ENCODE measurements around the gene SUSD1.

SUSD1 gene

DNA sequence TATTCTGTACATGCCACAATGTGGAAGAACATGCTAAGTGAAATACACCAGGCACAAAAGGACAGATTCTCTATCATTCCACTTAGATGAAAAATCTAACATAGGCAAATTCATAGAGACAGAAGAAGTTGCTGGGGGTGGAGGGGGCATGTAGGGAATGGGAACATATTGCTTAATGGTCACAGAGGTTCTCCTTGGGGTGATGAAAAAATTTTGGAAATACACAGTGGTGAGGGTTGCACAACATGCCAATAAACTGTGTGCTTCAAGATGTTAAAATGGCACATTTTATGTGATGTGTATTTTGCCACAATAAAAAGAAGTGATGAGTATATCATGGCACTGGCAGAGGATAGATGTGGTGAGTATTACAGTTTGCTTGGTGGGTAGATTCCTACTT is 111.9 kb downstream of the SUSD1 start:
- no peak for DNase-seq

DNA sequence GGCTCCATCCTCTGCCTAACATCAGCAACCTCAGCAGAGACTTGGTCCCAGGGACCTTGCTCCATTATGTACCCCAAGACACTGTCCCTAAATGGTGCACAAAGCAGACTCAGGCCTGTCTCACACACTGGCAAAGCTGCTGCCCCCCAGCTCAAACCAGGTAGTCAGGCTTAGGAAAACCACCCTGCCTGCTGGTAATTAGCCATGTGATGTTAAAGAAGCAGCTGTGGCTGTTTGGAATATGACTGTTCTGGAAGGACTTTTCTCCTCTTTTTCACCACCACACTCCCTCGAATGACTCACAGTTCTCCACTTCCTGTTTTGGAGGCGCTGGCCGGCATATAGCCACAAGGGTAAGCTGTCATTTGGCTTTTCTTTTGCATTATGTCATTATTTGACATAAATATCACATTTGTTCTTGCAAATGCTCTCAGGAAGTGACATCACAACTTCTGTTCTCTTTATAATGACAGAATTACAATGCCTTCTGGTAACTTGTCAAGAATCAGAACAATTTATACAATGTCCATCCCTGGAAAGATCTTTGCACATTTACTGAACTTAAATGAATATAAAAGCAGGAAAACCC is 113.9 kb downstream of the SUSD1 start:
- no peak for DNase-seq

DNA sequence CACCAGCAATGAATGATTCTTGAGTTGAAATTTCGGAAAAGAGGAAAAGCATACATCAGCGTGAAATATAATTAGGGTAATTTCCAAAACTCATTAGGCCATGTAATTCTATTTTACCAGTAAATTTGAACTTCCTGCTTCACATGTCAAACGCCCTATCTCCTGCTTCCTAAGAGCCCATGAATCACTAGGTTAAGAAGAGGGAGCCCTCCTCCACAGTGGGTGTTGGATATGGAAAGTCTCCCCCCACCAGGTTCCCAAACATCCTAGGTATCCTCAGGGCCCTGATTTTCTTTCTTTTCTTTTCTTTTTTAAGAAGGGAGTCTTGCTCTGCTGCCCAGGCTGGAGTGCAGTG is 115.2 kb downstream of the SUSD1 start:
- DNase-seq, result no peak

DNA sequence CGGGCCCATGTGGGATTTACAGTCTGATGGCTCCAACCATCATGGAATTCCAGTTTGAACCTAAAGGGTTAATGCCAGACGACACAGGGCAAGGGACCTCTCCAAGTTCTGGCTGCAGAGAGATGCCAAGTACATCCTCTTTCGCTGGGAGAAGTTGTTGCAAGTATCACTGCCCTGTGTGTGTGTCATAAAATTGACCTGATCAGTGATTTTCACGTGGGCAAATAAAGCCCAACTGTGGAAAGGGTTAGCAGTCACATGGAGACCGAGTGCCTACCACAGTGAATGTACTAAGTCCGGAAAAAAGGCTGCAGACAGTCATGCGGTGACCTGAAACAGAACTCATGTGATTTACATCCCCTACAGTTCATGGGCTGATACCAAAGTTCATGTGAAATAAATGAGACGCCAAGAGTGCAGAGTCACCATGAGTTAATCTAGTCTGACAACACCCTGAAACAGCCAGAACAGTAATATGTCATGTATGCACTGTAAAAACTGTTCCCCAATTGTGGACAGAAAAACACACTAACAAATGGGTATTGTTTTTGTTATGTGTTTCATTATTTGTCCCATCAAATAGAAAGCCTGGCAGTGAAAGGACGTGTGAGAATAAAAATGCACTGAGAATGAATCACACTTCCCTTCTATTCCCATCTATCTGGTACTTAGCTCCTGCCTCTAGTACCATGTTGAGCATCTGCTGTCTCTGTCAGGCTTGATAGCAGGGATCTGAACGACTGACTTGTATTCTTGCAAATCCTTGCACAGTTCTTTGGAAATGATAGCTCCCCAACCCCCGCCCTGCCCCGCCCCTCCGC is 115.7 kb downstream of the SUSD1 start:
- no peak for DNase-seq

DNA sequence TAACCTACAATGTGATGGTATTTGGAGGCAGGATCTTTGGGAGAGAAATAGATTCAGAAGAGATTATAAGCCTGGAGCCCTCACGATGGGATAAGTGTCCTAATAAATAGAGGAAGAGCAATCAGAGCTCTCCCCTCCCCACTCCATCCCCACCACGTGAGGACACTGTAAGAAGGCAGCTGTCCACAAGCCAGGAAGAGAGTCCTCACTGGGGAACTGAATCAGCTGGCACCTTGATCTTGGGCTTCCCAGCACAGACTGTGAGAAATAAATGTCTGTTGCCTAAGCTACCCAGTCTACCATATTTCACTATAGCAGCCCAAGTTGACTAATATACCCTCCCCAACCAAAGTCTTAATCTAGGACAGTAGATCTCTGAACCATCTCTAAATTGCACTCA is 118.1 kb downstream of the SUSD1 start:
- no peak for DNase-seq

DNA sequence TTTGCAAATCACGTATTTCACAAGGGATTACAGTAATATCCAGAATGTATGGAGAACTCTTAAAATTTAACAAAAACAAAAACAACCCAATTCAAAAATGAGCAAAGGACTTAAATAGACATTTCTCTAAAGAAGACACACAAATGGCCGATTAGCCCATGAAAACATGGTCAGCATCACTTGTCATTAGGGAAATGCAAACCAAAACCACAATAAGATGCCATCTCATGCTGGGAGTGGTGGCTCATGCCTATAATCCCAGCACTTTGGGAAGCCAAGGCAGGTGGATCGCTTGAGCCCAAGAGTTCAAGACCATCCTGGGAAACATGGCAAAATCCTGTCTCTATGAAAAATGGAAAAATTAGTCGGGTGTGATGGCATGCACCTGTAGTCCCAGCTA is 120.2 kb downstream of the SUSD1 start:
- no peak for DNase-seq

DNA sequence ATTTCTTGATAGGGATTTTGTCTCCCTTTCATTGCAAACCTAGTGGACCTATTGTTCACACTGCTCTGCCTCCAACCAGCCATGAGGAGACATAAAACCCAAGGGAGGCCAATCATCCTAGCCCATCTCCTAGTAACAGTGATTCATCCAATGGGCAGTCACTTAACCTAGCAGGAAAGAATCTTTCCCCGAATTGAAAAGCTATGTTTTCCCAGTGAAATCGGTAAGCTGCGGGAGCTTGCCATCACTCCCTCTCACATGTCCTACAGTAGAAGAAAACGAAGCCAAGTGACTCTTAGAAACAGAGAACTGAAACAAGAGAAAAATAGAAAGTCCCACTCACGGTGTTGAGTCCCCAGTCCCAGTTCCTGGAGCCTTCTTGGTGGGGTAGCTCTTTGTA is 123.3 kb downstream of the SUSD1 start:
- no peak for DNase-seq

DNA sequence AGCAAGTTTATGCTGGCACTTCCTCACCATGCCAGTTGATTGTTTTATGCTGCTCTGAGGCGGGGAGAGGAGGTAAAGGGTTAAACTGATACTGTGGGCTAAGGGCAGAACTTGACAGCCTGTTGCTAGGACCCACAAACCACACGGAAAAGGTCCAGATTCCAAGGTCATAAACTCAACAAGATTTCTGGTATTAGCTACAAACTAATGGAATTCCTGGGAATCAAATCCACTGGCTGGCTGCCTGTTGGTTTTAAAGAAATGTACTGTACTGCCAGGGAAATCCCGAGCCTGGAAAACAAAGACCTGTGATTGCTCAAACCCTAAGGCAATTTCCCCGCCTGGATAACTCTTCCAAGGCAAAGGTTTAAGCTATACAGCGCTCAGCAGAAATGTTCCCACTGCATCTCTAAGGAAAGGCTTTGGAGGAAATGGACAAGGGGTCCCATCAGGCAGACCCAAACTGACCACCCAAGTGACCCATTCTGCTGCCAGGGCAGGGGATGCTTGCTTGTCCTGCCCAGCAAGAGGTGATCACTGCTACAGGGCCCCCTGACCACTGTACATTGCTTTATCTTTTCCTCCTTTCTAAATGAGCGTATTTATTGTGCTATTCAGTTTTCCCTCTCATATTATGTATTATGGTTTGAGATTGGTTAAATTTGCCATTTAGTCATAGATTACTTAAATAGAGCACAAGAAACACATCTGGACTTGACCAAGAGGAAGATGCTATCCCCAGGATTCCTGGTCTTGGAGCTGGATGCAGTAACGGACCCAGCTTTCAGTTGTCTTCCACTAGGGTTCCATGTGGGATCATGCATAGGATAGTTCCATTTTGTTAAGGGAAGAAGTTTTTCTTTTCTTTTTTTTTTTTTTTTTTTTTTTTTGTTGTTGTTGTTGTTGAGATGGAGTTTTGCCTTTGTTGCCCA is 124.3 kb downstream of the SUSD1 start:
- no peak for DNase-seq

DNA sequence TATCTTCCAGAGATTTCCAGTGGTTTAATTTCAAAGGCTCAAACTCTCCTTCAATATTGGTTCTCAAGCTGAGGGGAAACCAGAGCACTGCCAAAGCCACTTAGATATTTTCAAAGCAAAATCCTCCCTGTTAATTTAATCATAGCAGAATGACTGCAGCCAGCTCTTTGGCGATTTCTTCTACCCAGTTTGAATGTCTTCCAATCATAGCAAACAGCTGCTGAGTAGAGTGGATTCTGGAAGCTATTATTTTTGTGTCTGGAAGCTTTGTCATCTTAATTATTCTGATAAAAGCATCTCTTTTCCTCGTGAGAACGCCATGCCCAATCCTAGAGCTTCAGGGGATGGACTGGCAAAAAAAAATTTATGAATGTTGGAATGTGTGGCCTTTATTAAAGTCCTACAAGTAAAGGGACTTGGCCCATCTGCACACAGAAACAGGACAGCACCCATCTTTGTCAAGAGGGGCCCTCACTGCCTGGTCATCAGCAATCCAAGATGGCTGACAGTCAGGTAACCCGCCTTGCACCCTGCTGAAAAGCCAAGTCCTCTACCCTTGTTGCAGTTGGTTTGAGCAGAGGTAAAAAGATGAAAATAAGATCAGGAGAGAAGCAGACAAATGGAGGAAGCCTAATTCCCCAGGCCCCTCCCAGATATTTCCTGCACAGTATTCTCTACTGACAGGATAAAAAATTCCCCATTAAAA is 125.1 kb downstream of the SUSD1 start:
- DNase-seq, result no peak

DNA sequence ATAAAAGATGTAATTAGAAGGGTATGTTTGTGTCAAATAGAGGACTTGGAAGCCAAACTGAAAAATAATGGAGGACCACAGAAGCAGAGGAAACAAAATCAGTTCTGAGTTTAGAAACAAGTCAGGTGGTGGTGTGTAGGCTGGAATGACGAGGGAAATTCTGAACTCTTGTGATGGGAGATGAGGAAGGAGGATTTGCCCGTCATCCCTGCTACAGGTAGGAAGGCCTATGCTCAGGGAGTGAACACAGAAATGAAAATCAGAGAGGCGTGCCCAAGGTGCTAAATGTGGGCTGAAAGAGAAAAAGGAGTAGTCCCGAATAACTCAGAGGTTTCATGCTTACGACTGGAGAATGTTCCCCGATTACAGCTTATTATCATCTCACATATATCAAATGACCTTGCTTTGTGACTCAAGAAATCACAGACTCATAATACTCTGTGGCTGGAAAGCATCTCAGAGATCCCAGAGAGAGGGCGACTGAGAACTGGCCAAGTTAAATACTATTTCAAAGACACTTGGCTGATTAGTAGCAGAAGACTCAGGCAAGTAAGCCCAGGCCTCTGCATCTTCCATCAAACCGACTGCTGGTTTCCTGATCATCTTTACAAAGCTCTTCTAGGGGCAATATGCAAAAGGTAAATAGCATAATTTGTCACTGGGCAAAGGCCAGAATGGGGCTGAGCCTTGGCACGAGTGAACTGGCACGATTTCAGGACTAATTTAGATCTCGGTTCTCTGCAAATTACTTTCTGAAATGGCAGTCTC is 126.0 kb downstream of the SUSD1 start:
- no peak for DNase-seq

DNA sequence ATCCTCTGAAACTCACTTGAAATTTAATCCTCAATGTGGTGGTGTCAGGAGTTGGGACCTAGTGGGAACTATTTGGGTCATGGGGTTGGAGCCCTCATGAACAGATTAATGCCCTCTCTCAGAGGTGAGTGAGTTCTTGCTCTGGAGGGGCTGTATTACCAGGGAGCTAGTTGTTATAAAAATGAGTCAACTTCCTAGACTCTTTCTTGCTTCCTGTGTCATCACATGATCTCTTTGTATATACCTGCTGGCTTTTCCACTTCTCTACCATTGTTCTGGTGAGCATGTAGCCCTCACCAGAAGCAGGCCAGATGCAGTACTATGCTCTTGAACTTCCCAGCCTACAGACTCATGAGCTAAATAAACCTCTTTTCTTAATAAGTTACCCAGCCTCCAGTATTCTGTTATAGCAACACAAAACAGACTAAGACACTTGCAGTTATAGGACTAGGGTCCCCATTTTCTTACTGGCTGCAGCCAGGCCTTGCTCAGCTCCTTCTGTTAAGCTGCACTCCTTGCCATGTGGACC is 127.5 kb downstream of the SUSD1 start:
- DNase-seq, result no peak

DNA sequence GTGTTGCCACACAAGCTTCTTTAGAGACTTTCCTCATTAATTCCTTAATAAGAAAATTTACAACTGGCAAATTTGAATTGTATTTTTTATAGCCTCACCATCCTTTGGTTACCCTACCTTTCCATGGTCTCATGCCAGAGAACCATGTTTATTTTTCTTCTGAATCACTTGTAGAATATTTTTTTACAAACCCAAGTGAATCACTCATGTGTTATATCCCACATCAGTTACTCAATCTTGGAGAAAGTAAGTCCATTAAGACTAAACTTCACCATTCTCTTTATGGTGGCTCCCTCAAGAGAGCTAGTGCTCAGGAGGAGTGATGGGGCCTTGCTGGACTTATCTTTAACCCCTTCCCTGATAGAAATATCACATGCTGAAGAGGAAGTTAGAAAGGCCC is 128.9 kb downstream of the SUSD1 start:
- no peak for DNase-seq

DNA sequence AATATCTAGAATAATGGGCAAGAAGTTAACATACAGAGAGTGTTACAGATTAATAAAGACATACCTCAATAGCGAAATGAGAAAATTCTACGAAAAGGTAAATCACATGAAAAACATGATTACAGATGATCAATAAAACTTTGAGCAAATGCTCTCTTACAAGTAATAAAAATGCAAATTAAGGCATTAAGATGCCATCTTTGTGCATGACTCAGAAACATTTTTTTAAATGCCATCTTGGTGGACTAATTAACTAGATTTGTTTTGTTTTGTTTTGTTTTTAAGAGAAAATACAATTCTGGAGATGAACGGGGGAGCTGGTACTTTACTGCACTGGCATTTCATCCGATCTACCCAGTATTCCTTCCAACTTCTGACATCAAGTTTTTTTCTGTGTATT is 130.2 kb downstream of the SUSD1 start:
- DNase-seq, result no peak

DNA sequence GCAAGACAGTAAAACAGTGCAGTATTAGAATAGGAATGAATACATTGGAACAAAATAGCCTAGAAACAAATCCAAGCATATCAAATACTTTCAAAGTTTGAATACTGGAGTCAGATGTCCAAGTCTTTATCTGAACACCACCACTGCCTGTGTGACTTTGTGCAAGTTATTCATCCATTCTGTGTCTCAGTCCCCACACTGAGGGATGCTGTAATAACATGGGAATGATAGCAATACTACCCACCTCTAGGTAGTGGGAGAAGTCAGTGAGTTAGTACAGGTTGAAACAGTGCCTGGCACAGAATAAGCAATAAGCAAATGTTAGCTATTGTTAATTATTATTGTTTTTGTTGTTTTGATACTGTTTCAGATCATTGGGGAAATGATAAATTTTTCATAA is 130.9 kb downstream of the SUSD1 start:
- DNase-seq, result no peak

DNA sequence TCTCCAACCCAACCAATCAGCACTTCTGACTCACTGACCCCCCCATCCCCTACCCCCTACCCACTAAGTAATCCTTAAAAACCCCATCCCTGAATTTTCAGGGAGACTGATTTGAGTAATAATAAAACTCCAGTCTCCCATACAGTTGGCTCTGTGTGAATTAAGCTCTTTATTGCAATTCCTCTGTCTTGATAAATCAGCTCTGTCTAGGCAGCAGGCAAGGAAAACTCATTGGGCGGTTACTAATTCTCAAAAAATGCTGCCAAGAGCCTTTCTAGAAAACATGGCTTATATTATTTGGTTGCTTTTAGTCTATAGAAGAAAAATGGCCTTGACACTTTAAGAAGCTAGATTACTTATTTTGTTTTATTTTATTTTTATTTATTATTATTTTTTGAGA is 131.7 kb downstream of the SUSD1 start:
- DNase-seq, result no peak

DNA sequence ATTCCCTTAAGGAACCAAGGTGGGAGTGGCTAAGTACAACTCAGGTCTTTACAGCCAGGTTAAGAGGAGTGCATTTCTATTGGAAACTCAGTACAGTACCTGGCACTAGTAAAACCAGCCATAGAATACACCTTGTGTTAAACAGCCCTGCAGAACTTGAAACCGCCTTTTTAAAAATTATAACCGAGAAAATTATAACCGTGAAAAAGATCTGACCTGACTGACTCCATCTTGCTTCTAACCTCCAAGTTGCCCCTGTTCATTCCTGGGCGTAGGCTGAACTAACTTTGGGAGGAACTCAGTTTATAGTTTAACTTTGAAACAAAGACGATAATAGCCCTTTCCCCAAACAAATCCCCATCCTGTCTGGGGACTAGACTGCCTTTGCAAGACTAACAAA is 132.3 kb downstream of the SUSD1 start:
- DNase-seq, result no peak

DNA sequence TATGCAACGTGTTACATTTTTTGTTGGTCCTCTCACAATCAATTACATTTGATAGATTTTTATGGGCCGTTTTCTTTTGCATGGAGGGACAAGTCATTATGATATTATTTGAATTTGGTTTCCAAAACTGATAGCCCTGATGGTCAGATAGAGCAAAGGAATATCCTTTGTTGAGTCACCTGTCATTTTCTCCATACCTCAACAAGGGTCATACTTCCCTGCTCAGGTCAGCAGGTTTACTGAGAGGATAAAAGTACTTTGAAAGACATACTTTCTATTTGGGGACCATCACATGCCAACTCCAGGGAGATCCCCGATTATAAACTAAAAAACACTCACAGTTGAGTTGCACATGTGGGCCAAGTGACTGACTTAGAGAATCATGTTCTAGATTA is 132.9 kb downstream of the SUSD1 start:
- no peak for DNase-seq

DNA sequence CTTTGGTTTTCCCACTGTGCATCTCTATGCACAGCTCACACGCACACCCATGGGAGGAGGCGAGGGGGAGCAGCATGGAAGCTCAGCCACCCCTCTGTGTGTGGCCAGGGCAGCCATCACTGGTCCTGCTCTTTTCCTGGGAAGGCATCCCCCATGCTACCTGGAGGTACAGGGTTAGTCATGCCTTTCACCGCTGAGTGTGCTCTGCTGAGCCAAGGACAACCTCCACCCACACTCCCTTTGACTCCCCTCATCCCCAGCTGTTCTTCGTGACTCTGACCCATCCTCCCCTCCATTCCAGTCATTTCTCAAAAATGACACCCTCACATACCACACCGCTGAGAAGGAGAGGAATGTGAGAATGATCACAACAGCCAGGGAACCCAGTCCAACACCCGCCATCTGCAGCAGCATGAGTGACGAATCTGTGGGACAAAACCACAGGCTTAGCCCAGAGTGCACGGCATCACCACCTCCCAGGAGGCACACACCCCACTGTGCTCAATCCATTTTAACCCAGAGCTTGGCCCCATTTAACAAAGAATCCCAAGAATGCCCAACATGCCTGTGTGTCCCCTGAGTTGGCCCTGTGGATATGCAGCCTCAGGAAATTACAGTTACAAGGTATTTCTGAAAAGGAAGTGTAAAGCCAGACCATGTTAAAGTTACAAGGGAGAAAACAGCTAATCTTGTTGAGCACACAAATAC is 133.4 kb downstream of the SUSD1 start:
- no peak for DNase-seq

DNA sequence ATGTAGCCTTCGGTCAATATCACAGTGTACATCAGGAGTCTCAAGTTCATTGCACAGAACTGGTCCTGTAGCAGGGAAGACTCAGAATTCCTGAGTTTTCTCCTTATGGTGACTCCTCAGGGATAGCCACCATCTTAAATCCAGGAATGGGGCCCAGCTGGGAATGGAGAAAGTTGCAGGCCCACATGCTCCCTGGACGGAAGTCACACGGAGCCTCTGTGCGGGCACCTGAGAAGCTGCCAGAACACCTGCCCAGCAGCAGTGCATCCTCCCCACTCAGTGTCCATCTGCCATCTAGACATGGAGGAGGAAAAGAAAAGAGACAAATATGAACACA is 133.9 kb downstream of the SUSD1 start:
- DNase-seq, result no peak

DNA sequence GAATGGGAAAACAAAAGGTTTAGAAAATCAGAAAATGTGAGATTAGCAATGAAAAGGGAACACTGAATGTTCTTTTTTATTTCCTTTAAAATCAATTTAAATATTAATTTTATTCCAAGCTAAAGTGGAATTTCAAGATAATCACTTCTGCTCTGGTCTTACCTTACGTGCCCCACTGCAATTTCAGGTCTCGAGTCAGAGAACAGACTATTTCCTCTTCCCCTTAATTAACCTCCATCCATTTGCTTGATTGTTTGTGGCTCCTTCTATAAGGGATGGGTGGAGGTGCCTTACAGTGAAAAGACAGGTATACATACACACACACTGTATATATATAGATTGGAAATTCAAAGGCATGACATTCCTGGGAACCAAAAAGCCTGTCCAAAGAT is 137.1 kb downstream of the SUSD1 start:
- DNase-seq, result no peak

DNA sequence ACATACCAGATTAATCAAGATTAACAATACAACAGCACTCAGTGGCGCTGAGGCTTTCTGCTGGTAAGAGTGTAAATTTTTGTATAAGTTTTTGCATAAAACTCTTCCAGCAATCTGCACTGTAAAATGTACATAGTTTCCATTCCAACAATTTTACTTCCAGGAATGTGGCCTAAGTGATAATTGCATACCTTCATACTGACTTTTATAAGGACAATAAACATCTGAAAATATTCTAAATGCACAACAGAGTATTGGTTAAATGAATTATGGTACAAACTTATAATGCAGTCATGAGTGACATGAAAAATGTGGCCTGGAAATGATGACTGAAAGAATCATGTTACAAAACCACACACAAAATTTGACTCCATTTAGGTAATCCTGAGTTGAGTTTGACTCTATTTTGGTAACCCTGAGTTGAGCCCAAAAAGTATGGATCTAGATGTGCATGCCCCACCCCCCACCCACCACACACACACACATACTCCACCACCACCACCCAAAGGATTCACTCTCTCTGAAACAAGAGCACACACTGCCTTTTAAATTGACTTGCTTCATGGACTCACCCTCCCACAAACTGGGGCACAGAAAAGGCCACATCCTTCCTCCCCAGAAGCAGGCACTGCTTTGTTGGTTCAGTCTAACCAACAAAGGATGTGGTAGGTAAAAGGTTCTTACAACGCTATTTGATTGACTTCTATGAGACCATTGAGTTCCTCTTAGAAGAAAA is 137.6 kb downstream of the SUSD1 start:
- peak; percentile 36 for DNase-seq
